Stimulated activated CD8-positive, alpha-beta memory T cell treated with anti-CD3 and anti-CD28 coated beads, Interleukin-12 subunit alpha, Interleukin-12 subunit beta, amount 100 ng/mL, for 1 hour (primary cell): ENCODE measurements around the gene MFAP2.
"Not testable (repeated sequence)": the region's sequence is repeated elsewhere in the genome, so short reads cannot be mapped to it uniquely, and the experiment has no call there.

ENCODE experiments used
- DNase-seq: peaks from one replicate; pipeline ENCODE4 v3.0.0-alpha.2; 2020; ENCODE audit warnings: low read depth

The MFAP2 gene

GRCh38 chr1:16929146-16930041, 51.0 kb downstream of the MFAP2 start:
- not testable (repeated sequence) for DNase-seq

GRCh38 chr1:16927711-16928485, 52.5 kb downstream of the MFAP2 start:
- DNase-seq, result no peak

- no peak for DNase-seq
Observed at GRCh38 chr1:16927256-16927655, 53.2 kb downstream of the MFAP2 start.

- DNase-seq, result no peak
Observed at GRCh38 chr1:16926491-16927073, 53.8 kb downstream of the MFAP2 start.

- DNase-seq, result no peak
Observed at GRCh38 chr1:16925635-16926490, 54.6 kb downstream of the MFAP2 start.

- no peak for DNase-seq
Observed at GRCh38 chr1:16924919-16925477, 55.4 kb downstream of the MFAP2 start.
